ENCODE results near the gene PDSS2. TPM values are rescaled to one million over a fixed set of nuclear protein-coding genes. Genes with fewer than 3 reads are reported as not detected.

Gene PDSS2
- polyA plus RNA-seq, 1 of the 3 experiments (the other 2 are of a cell fraction), result 5.6 TPM

DNA sequence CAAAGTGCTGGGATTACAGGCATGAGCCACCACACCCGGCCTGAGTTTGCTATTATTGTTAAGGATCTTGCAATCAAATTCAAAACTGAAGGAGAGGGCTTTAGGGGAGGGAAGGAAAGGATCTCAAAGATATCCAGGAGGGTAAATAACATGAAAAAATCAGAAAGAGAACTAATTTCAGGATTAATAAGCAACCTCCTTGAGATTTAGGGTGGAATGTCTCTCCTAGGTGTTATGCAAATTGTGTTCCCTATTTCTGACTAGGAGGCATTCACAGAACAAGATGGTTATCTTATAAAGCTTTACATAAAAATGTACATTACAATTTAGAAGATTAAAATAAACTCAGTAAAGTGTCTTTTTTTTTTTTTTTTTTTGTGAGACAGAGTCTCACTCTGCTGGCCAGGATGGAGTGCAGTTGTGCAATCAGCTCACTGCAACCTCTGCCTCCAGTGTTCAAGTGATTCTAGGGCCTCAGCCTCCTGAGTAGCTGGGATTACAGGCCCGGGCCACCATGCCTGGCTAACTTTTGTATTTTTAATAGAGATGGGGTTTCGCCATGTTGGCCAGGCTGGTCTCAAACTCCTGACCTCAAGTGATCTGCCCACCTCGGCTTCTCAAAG, 252.0 kb downstream of the PDSS2 start:
- H3K9ac ChIP-seq, result no peak overlapping the region
- H3K27ac ChIP-seq (ENCODE audit: low read depth in 2 of 2, low read length in 1 of 2), result no peak overlapping the region
- ChIA-PET POLR2A (no interaction called here), CTCF (no interaction called here)
- H3K4me1 ChIP-seq (ENCODE audit: control insufficient read depth in 1 of 2, insufficient read depth in 2 of 2, low read depth in 1 of 2, low read length in 1 of 2), result 0 out of 4 replicates have a peak, but pooled peaks cover 0 to 5% of the 10 kb centered on the region in 2 experiments
- H3K9me3 ChIP-seq, result no peaks in the 10 kb centered on the region
- H3K4me2 ChIP-seq, result no peak overlapping the region
- WGBS (ENCODE audit: low lambda C conversion rate), result 95% methylated on average over 4 of the region's 4 CpGs
- H3K79me2 ChIP-seq (ENCODE audit: insufficient read depth), result no peaks in the 10 kb centered on the region
- no peaks in the 10 kb centered on the region for H3K9me2 ChIP-seq
- H3K36me3 ChIP-seq (replicated peaks in 1 of 2; ENCODE audit: control insufficient read depth in 1 of 2, insufficient read depth in 2 of 2, low read length in 1 of 2), result no peaks in the 10 kb centered on the region
- H3K27me3 ChIP-seq (ENCODE audit: insufficient read depth), result no peaks in the 10 kb centered on the region
- H3K4me3 ChIP-seq (ENCODE audit: low read depth in 2 of 2, low read length in 1 of 2), result no peak overlapping the region
- H4K20me1 ChIP-seq (ENCODE audit: insufficient read depth), result no peaks in the 10 kb centered on the region
- no peaks in the 10 kb centered on the region for H3F3A ChIP-seq (replicated peaks; ENCODE audit: insufficient read depth)
- TF ChIP-seq, protein P1, sequence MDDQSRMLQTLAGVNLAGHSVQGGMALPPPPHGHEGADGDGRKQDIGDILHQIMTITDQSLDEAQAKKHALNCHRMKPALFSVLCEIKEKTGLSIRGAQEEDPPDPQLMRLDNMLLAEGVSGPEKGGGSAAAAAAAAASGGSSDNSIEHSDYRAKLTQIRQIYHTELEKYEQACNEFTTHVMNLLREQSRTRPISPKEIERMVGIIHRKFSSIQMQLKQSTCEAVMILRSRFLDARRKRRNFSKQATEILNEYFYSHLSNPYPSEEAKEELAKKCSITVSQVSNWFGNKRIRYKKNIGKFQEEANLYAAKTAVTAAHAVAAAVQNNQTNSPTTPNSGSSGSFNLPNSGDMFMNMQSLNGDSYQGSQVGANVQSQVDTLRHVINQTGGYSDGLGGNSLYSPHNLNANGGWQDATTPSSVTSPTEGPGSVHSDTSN (IDR thresholded peaks at IDR 0.05), result no peak
- TF ChIP-seq RAD21 (IDR thresholded peaks at IDR 0.05; ENCODE audit: low read length), result no peak
- H2AFZ ChIP-seq (ENCODE audit: low read depth), result no peak overlapping the region
- no peak for DNase-seq

DNA sequence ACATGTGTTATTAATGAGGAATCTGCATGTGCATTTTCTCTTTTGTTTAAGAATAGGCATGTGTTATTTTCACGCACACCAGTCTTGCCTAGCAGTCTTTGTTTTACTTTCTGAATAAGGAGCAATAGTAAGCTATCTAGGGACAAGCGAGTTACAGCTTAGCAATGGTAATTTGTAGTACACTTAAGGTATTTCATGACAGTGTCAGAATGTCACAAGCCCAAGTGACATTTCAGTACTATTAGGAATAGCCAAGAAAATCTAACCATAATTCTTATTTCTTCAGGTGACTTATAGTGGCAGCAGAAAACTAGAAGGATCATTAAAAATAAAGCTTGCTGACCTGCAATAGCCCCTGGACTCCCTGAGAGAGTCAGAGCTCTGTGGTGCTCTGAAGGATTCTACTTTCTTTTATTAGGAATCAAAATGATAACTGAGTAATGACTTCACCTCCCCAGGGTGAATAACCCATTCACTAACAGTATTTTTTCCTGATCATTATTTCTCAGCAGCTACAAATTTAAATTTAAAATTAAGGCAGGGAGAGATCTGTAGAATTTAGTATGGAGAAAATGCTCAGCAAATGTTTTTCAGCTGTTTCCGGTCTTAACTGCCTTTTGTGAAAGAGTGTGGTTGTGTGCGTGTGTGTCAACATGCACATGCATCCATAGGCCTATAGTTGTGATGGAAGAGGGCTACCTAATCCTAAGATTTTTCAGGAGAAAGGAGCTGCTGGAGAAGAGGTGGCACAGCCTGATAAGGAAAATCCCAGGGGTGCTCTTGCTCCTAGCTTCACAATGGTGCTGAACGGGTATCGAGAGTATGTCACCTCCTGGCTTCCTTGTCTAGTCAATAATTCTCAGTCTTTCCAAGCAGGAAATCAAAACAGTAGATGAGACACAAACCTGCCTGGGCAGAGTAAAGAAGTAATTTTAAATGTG, 254.0 kb downstream of the PDSS2 start:
- no peaks in the 10 kb centered on the region for H3K27me3 ChIP-seq (ENCODE audit: insufficient read depth)
- no peaks in the 10 kb centered on the region for H3K79me2 ChIP-seq (ENCODE audit: insufficient read depth)
- TF ChIP-seq TAF1 (IDR thresholded peaks at IDR 0.05; ENCODE audit: borderline replicate concordance, low read depth, low read length) (no peak), RAD21 (IDR thresholded peaks at IDR 0.05; ENCODE audit: low read length) (no peak), CHD2 (IDR thresholded peaks at IDR 0.05; ENCODE audit: low read length, partially characterized antibody) (no peak), EP300 (IDR thresholded peaks at IDR 0.05; ENCODE audit: borderline replicate concordance in 1 of 2, low read depth in 1 of 2, low read length in 1 of 2) (no peak), SMC3 (IDR thresholded peaks at IDR 0.05; ENCODE audit: low read depth, low read length) (no peak), FOXM1 (IDR thresholded peaks at IDR 0.05; ENCODE audit: low read depth) (no peak), FOXJ3 (CRISPR knock-in tag; IDR thresholded peaks at IDR 0.05) (no peak), NFIC (IDR thresholded peaks at IDR 0.05; ENCODE audit: borderline replicate concordance) (no peak), TEAD4 (IDR thresholded peaks at IDR 0.05; ENCODE audit: borderline replicate concordance, insufficient read depth) (no peak)
- TF ChIP-seq, protein P2, sequence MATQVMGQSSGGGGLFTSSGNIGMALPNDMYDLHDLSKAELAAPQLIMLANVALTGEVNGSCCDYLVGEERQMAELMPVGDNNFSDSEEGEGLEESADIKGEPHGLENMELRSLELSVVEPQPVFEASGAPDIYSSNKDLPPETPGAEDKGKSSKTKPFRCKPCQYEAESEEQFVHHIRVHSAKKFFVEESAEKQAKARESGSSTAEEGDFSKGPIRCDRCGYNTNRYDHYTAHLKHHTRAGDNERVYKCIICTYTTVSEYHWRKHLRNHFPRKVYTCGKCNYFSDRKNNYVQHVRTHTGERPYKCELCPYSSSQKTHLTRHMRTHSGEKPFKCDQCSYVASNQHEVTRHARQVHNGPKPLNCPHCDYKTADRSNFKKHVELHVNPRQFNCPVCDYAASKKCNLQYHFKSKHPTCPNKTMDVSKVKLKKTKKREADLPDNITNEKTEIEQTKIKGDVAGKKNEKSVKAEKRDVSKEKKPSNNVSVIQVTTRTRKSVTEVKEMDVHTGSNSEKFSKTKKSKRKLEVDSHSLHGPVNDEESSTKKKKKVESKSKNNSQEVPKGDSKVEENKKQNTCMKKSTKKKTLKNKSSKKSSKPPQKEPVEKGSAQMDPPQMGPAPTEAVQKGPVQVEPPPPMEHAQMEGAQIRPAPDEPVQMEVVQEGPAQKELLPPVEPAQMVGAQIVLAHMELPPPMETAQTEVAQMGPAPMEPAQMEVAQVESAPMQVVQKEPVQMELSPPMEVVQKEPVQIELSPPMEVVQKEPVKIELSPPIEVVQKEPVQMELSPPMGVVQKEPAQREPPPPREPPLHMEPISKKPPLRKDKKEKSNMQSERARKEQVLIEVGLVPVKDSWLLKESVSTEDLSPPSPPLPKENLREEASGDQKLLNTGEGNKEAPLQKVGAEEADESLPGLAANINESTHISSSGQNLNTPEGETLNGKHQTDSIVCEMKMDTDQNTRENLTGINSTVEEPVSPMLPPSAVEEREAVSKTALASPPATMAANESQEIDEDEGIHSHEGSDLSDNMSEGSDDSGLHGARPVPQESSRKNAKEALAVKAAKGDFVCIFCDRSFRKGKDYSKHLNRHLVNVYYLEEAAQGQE (IDR thresholded peaks at IDR 0.05; ENCODE audit: low read depth, low read length), result no peak
- TF ChIP-seq, protein P3, sequence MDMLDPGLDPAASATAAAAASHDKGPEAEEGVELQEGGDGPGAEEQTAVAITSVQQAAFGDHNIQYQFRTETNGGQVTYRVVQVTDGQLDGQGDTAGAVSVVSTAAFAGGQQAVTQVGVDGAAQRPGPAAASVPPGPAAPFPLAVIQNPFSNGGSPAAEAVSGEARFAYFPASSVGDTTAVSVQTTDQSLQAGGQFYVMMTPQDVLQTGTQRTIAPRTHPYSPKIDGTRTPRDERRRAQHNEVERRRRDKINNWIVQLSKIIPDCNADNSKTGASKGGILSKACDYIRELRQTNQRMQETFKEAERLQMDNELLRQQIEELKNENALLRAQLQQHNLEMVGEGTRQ (IDR thresholded peaks at IDR 0.05; ENCODE audit: borderline replicate concordance, low read depth, low read length), result no peak
- TF ChIP-seq, protein P1 (IDR thresholded peaks at IDR 0.05), result no peak
- no peaks in the 10 kb centered on the region for H3K36me3 ChIP-seq (replicated peaks in 1 of 2; ENCODE audit: control insufficient read depth in 1 of 2, insufficient read depth in 2 of 2, low read length in 1 of 2)
- ChIA-PET CTCF (no interaction called here), POLR2A (no interaction called here)
- H3K4me1 ChIP-seq (ENCODE audit: control insufficient read depth in 1 of 2, insufficient read depth in 2 of 2, low read depth in 1 of 2, low read length in 1 of 2), result no peaks in the 10 kb centered on the region
- no peak overlapping the region for H3K4me3 ChIP-seq (ENCODE audit: low read depth in 2 of 2, low read length in 1 of 2)
- no peaks in the 10 kb centered on the region for H4K20me1 ChIP-seq (ENCODE audit: insufficient read depth)
- no peaks in the 10 kb centered on the region for H3K9me2 ChIP-seq
- 96% methylated on average over 6 of the region's 6 CpGs for WGBS (ENCODE audit: low lambda C conversion rate)
- no peak overlapping the region for H2AFZ ChIP-seq (ENCODE audit: low read depth)
- no peak overlapping the region for H3K4me2 ChIP-seq
- no peak overlapping the region for H3K27ac ChIP-seq (ENCODE audit: low read depth in 2 of 2, low read length in 1 of 2)
- DNase-seq, result no peak
- H3K9me3 ChIP-seq, result no peaks in the 10 kb centered on the region
- H3K9ac ChIP-seq, result no peak overlapping the region
- H3F3A ChIP-seq (replicated peaks; ENCODE audit: insufficient read depth), result no peaks in the 10 kb centered on the region
